Measurements from ENCODE around the gene CCDC68. TPM values are rescaled to one million over a fixed set of nuclear protein-coding genes. Genes with fewer than 3 reads are reported as not detected.

Gene CCDC68
- total and polyA plus RNA-seq, 7 experiments from 2014 or later = 0.41 TPM; not detected in 6

DNA sequence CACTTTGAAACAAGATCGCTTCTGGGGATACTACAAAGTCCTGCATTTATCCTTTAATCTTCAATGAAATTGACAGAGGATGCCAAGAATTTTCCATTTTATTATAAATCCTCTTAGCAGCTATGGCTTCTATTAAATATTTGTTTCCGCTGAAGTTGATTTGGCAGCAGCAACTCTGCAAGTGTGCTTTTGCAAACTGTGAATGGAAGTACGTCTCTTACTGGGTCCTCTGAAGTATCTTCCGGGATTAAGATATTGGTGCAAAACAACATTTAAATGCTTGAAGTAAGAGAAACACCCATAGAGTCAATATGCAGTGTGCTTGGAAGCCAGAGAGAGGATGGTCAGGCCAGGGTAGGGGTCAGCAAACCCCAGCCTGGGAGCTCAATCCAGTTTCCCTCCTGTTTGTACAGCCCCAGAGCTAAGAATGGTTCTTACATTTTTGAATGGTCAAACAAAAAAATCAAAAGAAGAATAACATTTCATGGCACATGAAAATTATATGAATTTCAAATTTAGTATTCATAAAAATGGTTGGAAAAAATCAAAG, 13.6 kb downstream of the CCDC68 start:
- Histone ChIP-seq H3K4me1 (ENCODE audit: control insufficient read depth in 2 of 2, insufficient read depth in 2 of 2, low read length in 2 of 2) (peaks cover 0 to 5% of the 10 kb centered on the region in 2 donors), H3K4me3 (ENCODE audit: low read length) (peak overlapping the region; percentile 68), H3K27ac (ENCODE audit: low read depth, low read length) (peak overlapping the region; percentile 63), H3K36me3 (ENCODE audit: control insufficient read depth in 2 of 3, insufficient read depth in 3 of 3, low read length in 3 of 3) (no peaks in the 10 kb centered on the region), H3K27me3 (ENCODE audit: control insufficient read depth in 2 of 2, insufficient read depth in 2 of 2, low read length in 2 of 2) (no peaks in the 10 kb centered on the region), H3K9me3 (ENCODE audit: control insufficient read depth in 2 of 3, low read length in 3 of 3) (no peaks in the 10 kb centered on the region)
- CTCF ChIA-PET = no interaction called here
- Mint-ChIP-seq H3K27ac (peak overlapping the region; percentile 73 to 97 (median 91)), H3K36me3 (no peaks in the 10 kb centered on the region), H3K4me3 (peak overlapping the region; percentile 72 to 94 (median 90)), H3K9me3 (no peaks in the 10 kb centered on the region), H3K4me1 (peaks cover 9 to 28% (median 19%) of the 10 kb centered on the region in 7 donors), H3K27me3 (peaks cover 0 to 18% (median 0%) of the 10 kb centered on the region in 5 donors)
- POLR2A ChIA-PET = no interaction called here
- ATAC-seq (no peak), DNase-seq (peak in 2 of 9 donors; percentile 0 to 3)
- intact Hi-C loops (cut with micrococcal nuclease) = loop anchor here (1.0 to 5.0 kb wide), 5 partner anchors 118 to 723 kb away; partner anchors contain the start of genes MBD2 (in 1 of the 2) and RAB27B (in 1 of the 2)

DNA sequence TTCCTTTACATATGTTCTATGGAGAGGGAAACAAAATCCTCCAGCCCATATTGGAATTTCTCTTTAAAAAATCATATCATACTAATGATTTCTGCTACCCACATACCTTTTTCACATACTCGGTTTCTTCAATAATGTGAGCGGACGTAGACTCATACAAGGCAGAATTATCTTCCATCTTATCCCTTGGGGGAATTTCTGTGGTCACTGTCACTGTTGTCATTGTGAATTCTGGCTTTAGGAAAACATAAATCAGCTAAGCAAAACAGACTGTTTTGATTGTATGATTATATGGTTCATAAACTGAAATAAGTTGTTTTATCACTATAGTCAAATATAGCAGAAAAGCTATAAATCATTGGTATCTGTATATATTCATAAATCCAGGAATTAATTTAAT, 16.7 kb downstream of the CCDC68 start:
- intact Hi-C loops (cut with micrococcal nuclease) = no loop called here
- ATAC-seq = no peak
- Mint-ChIP-seq H3K36me3 (no peaks in the 10 kb centered on the region), H3K9me3 (no peaks in the 10 kb centered on the region), H3K4me3 (no peak overlapping the region), H3K27ac (peak overlapping the region in 1 of 9 donors; percentile 51), H3K27me3 (peaks cover 0 to 3% (median 0%) of the 10 kb centered on the region in 5 donors), H3K4me1 (peaks cover 7 to 25% (median 17%) of the 10 kb centered on the region in 7 donors)
- H3K27ac ChIP-seq (ENCODE audit: low read depth, low read length) = no peak overlapping the region
- H3K4me1 ChIP-seq (ENCODE audit: control insufficient read depth in 2 of 2, insufficient read depth in 2 of 2, low read length in 2 of 2) = peaks cover 0 to 5% of the 10 kb centered on the region in 2 donors
- no peaks in the 10 kb centered on the region for H3K27me3 ChIP-seq (ENCODE audit: control insufficient read depth in 2 of 2, insufficient read depth in 2 of 2, low read length in 2 of 2)
- no peak overlapping the region for H3K4me3 ChIP-seq (ENCODE audit: low read length)
- ChIA-PET POLR2A (no interaction called here), CTCF (no interaction called here)
- H3K9me3 ChIP-seq (ENCODE audit: control insufficient read depth in 2 of 3, low read length in 3 of 3) = no peaks in the 10 kb centered on the region
- no peak for DNase-seq
- no peaks in the 10 kb centered on the region for H3K36me3 ChIP-seq (ENCODE audit: control insufficient read depth in 2 of 3, insufficient read depth in 3 of 3, low read length in 3 of 3)

DNA sequence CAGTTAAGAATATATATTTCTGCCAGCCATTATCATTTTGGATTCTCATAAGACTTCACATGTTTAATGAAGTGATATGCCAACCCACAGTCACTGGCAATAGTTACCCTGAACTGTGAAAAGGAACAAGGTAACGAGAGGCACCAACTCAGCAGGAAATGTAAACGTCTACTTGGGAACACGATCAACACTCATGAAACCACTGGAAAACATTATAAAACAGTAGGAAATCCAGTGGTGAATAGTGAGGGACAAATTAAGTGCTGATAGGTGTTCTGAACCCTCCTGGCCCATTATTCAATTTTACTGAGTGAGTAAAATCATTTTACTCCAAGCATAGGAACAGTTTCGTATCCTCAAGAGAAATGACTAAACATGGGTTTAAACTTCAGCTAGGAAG, 17.1 kb downstream of the CCDC68 start:
- peaks cover 0 to 3% (median 0%) of the 10 kb centered on the region in 5 donors for H3K27me3 Mint-ChIP-seq
- no peak overlapping the region for H3K4me3 Mint-ChIP-seq
- H3K4me1 Mint-ChIP-seq = peaks cover 7 to 24% (median 17%) of the 10 kb centered on the region in 7 donors
- no peak overlapping the region for H3K27ac Mint-ChIP-seq
- H3K9me3 Mint-ChIP-seq = no peaks in the 10 kb centered on the region
- ATAC-seq = no peak
- Histone ChIP-seq H3K4me1 (ENCODE audit: control insufficient read depth in 2 of 2, insufficient read depth in 2 of 2, low read length in 2 of 2) (peaks cover 0 to 5% of the 10 kb centered on the region in 2 donors), H3K36me3 (ENCODE audit: control insufficient read depth in 2 of 3, insufficient read depth in 3 of 3, low read length in 3 of 3) (no peaks in the 10 kb centered on the region), H3K27me3 (ENCODE audit: control insufficient read depth in 2 of 2, insufficient read depth in 2 of 2, low read length in 2 of 2) (no peaks in the 10 kb centered on the region), H3K9me3 (ENCODE audit: control insufficient read depth in 2 of 3, low read length in 3 of 3) (no peaks in the 10 kb centered on the region), H3K27ac (ENCODE audit: low read depth, low read length) (no peak overlapping the region), H3K4me3 (ENCODE audit: low read length) (no peak overlapping the region)
- intact Hi-C loops (cut with micrococcal nuclease) = no loop called here
- ChIA-PET POLR2A (no interaction called here), CTCF (no interaction called here)
- no peaks in the 10 kb centered on the region for H3K36me3 Mint-ChIP-seq
- DNase-seq = no peak

DNA sequence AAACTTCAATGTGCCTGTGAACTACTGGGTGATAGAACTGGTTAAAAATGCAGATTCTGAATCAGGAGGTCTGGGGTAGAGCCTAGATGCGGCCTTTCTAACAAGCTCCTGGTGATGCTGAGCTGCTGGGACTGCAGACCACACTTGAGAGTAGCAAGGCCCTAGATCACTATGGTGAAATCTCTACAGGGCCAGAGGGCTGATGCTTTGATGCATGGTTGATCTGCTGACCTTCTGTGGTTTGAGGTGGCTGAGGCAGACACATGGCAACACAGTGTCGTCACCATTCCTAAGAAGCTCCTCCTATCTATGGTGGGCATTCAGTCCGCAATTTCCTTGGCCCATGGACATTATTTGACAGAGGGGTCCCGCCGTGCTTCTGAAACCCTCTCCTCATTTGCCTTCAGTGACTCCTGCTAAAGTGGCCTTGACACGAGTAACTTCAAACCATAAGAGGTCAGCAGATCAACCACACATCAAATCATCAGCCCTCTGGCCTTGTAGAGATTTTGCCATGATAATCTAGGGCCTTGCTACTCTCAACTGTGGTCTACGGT, 19.8 kb downstream of the CCDC68 start:
- POLR2A ChIA-PET = no interaction called here
- intact Hi-C loops (cut with micrococcal nuclease) = no loop called here

DNA sequence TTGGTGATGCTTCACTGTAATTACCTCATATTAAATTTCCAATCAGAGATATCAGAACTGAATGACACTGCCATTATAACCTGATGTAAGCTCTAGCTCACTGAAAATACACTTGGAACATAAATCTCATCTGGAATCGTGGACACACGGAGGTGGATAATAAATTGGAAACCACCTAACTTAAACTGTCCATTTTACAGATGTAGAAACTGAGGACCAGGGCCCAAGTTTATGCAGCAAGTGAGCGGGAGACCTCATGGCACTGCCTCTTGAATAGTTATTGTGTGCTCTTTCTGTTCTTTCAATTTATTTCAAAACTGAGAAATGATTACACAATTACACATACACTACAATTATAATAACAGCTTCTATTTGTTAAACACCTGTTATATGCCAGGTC, 20.8 kb downstream of the CCDC68 start:
- no peaks in the 10 kb centered on the region for H3K9me3 ChIP-seq (ENCODE audit: control insufficient read depth in 2 of 3, low read length in 3 of 3)

More for the DNA sequence above, 19.8 kb downstream of the CCDC68 start:
- Histone ChIP-seq H3K4me1 (ENCODE audit: control insufficient read depth in 2 of 2, insufficient read depth in 2 of 2, low read length in 2 of 2) (no peaks in the 10 kb centered on the region), H3K4me3 (ENCODE audit: low read length) (no peak overlapping the region), H3K27me3 (ENCODE audit: control insufficient read depth in 2 of 2, insufficient read depth in 2 of 2, low read length in 2 of 2) (no peaks in the 10 kb centered on the region), H3K27ac (ENCODE audit: low read depth, low read length) (no peak overlapping the region), H3K9me3 (ENCODE audit: control insufficient read depth in 2 of 3, low read length in 3 of 3) (no peaks in the 10 kb centered on the region), H3K36me3 (ENCODE audit: control insufficient read depth in 2 of 3, insufficient read depth in 3 of 3, low read length in 3 of 3) (no peaks in the 10 kb centered on the region)
- H3K4me3 Mint-ChIP-seq = no peak overlapping the region
- DNase-seq = no peak
- peak; percentile 44 for ATAC-seq
- H3K36me3 Mint-ChIP-seq = no peaks in the 10 kb centered on the region
- peaks cover 0 to 8% (median 3%) of the 10 kb centered on the region in 5 donors for H3K27me3 Mint-ChIP-seq
- no peak overlapping the region for H3K27ac Mint-ChIP-seq
- no peaks in the 10 kb centered on the region for H3K4me1 Mint-ChIP-seq
- CTCF ChIA-PET = no interaction called here
- H3K9me3 Mint-ChIP-seq = no peaks in the 10 kb centered on the region

DNA sequence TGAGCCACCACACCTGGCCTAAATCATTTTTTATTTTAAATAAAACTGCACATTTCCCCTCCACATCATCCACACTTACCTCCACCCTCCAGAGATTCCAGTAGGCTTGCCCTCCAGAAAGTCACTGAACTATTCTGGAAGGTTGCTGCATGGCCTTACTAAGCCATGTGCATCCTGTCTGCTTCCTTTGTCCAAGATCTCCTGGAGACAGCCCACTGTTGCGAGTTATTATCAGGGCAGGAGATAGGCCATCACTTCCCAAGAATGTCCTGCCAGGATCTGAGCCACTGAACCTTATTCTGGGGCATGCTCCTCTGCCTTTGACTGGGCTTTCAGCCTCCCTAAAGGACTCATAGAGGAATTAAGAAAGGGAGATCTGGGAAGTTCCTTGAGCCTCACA, 26.8 kb downstream of the CCDC68 start:
- no peak for ATAC-seq
- Mint-ChIP-seq H3K4me1 (peaks cover 0 to 2% (median 0%) of the 10 kb centered on the region in 7 donors), H3K27ac (no peak overlapping the region), H3K36me3 (no peaks in the 10 kb centered on the region), H3K27me3 (peaks cover 0 to 11% (median 3%) of the 10 kb centered on the region in 5 donors), H3K9me3 (no peaks in the 10 kb centered on the region), H3K4me3 (no peak overlapping the region)
- ChIA-PET POLR2A (no interaction called here), CTCF (no interaction called here)
- DNase-seq = no peak
- no peaks in the 10 kb centered on the region for H3K36me3 ChIP-seq (ENCODE audit: control insufficient read depth in 2 of 3, insufficient read depth in 3 of 3, low read length in 3 of 3)
- intact Hi-C loops (cut with micrococcal nuclease) = no loop called here
- H3K4me3 ChIP-seq (ENCODE audit: low read length) = no peak overlapping the region
- no peaks in the 10 kb centered on the region for H3K9me3 ChIP-seq (ENCODE audit: control insufficient read depth in 2 of 3, low read length in 3 of 3)
- no peak overlapping the region for H3K27ac ChIP-seq (ENCODE audit: low read depth, low read length)
- H3K4me1 ChIP-seq (ENCODE audit: control insufficient read depth in 2 of 2, insufficient read depth in 2 of 2, low read length in 2 of 2) = no peaks in the 10 kb centered on the region
- no peaks in the 10 kb centered on the region for H3K27me3 ChIP-seq (ENCODE audit: control insufficient read depth in 2 of 2, insufficient read depth in 2 of 2, low read length in 2 of 2)

More for the DNA sequence above, 20.8 kb downstream of the CCDC68 start:
- ChIA-PET POLR2A (no interaction called here), CTCF (no interaction called here)
- ATAC-seq = no peak
- Histone ChIP-seq H3K4me3 (ENCODE audit: low read length) (no peak overlapping the region), H3K4me1 (ENCODE audit: control insufficient read depth in 2 of 2, insufficient read depth in 2 of 2, low read length in 2 of 2) (no peaks in the 10 kb centered on the region), H3K27me3 (ENCODE audit: control insufficient read depth in 2 of 2, insufficient read depth in 2 of 2, low read length in 2 of 2) (no peaks in the 10 kb centered on the region), H3K36me3 (ENCODE audit: control insufficient read depth in 2 of 3, insufficient read depth in 3 of 3, low read length in 3 of 3) (no peaks in the 10 kb centered on the region), H3K27ac (ENCODE audit: low read depth, low read length) (no peak overlapping the region)
- no peaks in the 10 kb centered on the region for H3K9me3 Mint-ChIP-seq
- H3K4me3 Mint-ChIP-seq = no peak overlapping the region
- H3K27ac Mint-ChIP-seq = no peak overlapping the region
- H3K27me3 Mint-ChIP-seq = peaks cover 0 to 8% (median 3%) of the 10 kb centered on the region in 5 donors
- H3K36me3 Mint-ChIP-seq = no peaks in the 10 kb centered on the region
- intact Hi-C loops (cut with micrococcal nuclease) = no loop called here
- H3K4me1 Mint-ChIP-seq = no peaks in the 10 kb centered on the region
- no peak for DNase-seq

DNA sequence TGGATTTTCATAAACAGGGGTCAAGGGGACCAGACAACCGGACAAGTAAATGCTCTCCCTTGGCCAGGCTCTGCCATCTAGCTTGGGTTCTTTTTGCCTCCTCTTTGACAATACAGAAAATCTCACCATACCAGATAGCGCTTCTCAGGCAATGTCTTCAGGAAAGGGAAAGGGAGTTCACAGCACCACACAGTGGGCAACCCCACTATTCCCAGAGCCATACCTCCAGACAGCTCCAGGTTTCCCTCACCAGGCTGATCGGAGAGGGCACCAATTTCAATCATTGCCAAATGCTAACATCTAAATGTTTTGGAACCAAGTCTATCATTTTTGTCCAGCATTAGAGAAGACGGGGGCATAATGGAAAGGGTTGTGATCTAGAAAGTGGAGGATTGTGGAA, 28.1 kb downstream of the CCDC68 start:
- POLR2A ChIA-PET = no interaction called here
- intact Hi-C loops (cut with micrococcal nuclease) = no loop called here
- CTCF ChIA-PET = no interaction called here

More for the DNA sequence above, 28.1 kb downstream of the CCDC68 start:
- Histone ChIP-seq H3K4me3 (ENCODE audit: low read length) (no peak overlapping the region), H3K9me3 (ENCODE audit: control insufficient read depth in 2 of 3, low read length in 3 of 3) (no peaks in the 10 kb centered on the region), H3K36me3 (ENCODE audit: control insufficient read depth in 2 of 3, insufficient read depth in 3 of 3, low read length in 3 of 3) (no peaks in the 10 kb centered on the region), H3K4me1 (ENCODE audit: control insufficient read depth in 2 of 2, insufficient read depth in 2 of 2, low read length in 2 of 2) (no peaks in the 10 kb centered on the region), H3K27ac (ENCODE audit: low read depth, low read length) (no peak overlapping the region), H3K27me3 (ENCODE audit: control insufficient read depth in 2 of 2, insufficient read depth in 2 of 2, low read length in 2 of 2) (no peaks in the 10 kb centered on the region)
- DNase-seq (no peak), ATAC-seq (no peak)
- H3K36me3 Mint-ChIP-seq = no peaks in the 10 kb centered on the region
- H3K4me1 Mint-ChIP-seq = peaks cover 0 to 2% (median 0%) of the 10 kb centered on the region in 7 donors
- H3K9me3 Mint-ChIP-seq = no peaks in the 10 kb centered on the region
- H3K4me3 Mint-ChIP-seq = no peak overlapping the region
- H3K27me3 Mint-ChIP-seq = peaks cover 0 to 11% (median 3%) of the 10 kb centered on the region in 5 donors
- H3K27ac Mint-ChIP-seq = no peak overlapping the region

All from naive thymus-derived CD4-positive, alpha-beta T cell (primary cell).